Measurements from ENCODE around the gene TOMM20. TPM values are rescaled to one million over a fixed set of nuclear protein-coding genes. Genes with fewer than 3 reads are reported as not detected.

The TOMM20 gene
- total and polyA plus RNA-seq, 5 donors = 66.3 to 110 (median 94.5) TPM

DNA sequence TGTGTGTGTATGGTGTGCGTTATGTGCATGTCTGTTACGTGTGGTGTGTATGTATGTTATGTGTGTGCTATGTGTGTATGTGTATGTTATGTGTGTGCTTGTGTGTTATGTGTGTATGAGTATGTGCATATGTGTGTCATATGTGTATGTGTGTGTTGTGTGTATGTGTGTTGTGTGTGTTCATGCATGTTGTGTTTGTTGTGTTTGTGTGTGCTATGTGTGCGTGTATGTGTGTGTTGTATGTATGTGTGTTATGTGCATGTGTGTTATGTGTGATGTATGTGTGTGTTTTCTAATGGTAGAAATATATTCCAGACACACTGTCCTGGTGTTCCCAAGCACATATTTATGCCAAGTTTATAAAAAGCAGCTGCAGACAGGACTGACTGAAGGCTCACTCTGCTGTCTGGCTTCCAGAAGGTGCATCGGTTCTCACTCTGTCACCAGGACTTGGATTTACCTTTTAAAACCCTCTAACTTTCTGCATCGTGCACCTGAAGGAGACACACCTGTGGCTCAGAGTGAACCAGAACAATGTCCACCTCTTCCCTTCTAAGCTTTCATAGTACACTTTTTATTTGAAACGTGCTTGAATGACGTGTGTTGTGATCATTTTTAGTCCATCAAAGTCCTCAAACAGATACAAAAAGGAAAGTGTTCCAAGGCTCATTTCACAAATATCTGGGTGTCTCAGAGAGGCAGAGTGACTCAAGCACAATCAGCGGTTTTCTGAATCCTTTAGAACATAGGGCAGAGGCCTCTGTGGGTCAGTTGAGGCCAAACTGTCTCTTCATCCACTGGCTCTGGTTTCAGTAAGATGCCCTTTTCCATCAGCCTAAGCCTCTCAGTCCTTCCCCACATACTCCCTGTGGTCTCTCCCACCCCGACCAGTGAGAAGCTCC, 49.9 kb downstream of the TOMM20 start:
- no peaks in the 10 kb centered on the region for H3K27me3 ChIP-seq (ENCODE audit: control insufficient read depth, insufficient read depth)
- ATAC-seq (no peak), DNase-seq (peak in 1 of 3 donors; percentile 46)
- peaks cover 25% of the 10 kb centered on the region for H3K4me1 ChIP-seq (ENCODE audit: control insufficient read depth, insufficient read depth, low read length)
- peak overlapping the region; percentile 58 for H3K27ac ChIP-seq (ENCODE audit: low read length)
- H3K9me3 ChIP-seq (ENCODE audit: control insufficient read depth, low read length) = no peaks in the 10 kb centered on the region
- intact Hi-C loops (cut with DNase I) = loop anchor here (5.0 to 10.0 kb wide), 9 partner anchors 86 to 471 kb away; no protein-coding TSS in a partner anchor
- no peak overlapping the region for H3K4me3 ChIP-seq (ENCODE audit: low read length)
- 52% methylated on average over 9 of the region's 9 CpGs for WGBS

DNA sequence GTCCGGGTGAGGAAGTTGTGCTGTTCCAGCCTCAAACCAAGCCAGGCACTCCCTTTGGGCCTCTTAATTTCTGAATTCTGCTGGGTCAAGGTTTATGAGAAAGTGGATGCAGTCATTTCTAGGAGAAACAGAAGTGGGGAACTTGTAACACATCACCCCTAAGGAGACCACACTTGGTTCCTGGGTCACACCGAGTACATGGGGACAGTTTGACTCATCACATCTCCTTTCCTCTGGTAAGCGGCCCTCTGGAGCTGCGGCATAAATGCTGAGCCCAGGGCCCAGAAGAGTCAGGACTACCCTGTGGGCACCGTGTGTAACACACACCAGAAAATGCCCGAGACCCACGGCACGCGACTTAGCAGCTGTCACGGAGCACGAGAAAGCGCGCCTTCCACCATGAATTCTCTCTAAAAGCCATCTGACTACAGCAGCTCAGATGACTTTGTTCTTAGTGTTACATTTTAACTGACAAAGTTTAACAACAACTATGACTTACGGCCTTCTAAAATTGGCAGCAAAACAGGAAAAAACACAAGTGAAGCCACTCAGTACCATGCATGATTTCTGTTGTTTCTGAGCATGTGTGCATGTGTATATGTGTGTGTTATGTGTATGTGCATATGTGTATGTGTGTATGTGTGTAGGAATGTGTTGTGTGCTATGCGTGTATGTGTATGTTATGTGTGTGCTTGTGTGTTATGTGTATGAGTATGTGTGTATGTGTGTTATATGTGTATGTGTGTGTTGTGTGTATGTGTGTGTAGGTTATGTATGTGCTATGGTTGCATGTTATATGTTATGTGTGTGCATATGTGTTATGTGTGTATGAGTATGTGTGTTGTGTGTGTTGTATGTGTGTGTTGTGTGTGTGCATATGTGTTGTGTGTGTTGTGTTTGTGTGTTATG, 50.8 kb downstream of the TOMM20 start:
- Histone ChIP-seq H3K9me3 (ENCODE audit: control insufficient read depth, low read length) (no peaks in the 10 kb centered on the region), H3K27me3 (ENCODE audit: control insufficient read depth, insufficient read depth) (no peaks in the 10 kb centered on the region), H3K27ac (ENCODE audit: low read length) (peak overlapping the region; percentile 75), H3K4me3 (ENCODE audit: low read length) (no peak overlapping the region), H3K4me1 (ENCODE audit: control insufficient read depth, insufficient read depth, low read length) (peaks cover 31% of the 10 kb centered on the region)
- intact Hi-C loops (cut with DNase I) = loop anchor here (5.0 to 10.0 kb wide), 9 partner anchors 86 to 471 kb away; no protein-coding TSS in a partner anchor
- DNase-seq = peak in 1 of 3 donors; percentile 53
- 84% methylated on average over 15 of the region's 15 CpGs for WGBS
- ATAC-seq = no peak

DNA sequence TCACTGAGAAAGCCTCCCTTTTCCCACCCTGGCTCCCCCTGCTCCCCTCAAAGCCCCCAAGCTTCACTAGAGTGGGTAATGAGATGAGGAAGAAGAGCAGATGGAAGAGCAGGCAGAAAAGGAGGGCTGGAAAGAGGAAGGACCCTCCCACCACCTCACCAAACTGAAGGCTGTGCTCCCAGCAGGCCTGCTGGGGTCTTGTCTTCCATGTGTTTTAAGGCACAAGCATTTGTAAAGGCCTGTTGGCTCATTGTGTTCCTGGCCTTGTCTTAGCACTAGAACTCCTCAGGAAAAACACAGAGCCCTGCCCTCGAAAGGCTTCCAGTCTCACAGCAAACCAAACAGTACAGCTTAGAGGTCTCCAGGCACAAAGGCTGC, 51.5 kb downstream of the TOMM20 start:
- DNase-seq (peak in 1 of 3 donors; percentile 31), ATAC-seq (no peak)
- intact Hi-C loops (cut with DNase I) = loop anchor here (5.0 to 10.0 kb wide), 9 partner anchors 85 to 470 kb away; no protein-coding TSS in a partner anchor
- no peak overlapping the region for H3K4me3 ChIP-seq (ENCODE audit: low read length)
- no peaks in the 10 kb centered on the region for H3K27me3 ChIP-seq (ENCODE audit: control insufficient read depth, insufficient read depth)
- WGBS = 100% methylated on average over 1 of the region's 1 CpG
- peaks cover 31% of the 10 kb centered on the region for H3K4me1 ChIP-seq (ENCODE audit: control insufficient read depth, insufficient read depth, low read length)
- peak overlapping the region; percentile 75 for H3K27ac ChIP-seq (ENCODE audit: low read length)
- H3K9me3 ChIP-seq (ENCODE audit: control insufficient read depth, low read length) = no peaks in the 10 kb centered on the region

- 95% methylated on average over 16 of the region's 16 CpGs for WGBS
- Histone ChIP-seq H3K4me1 (ENCODE audit: control insufficient read depth, insufficient read depth, low read length) (peaks cover 31% of the 10 kb centered on the region), H3K27me3 (ENCODE audit: control insufficient read depth, insufficient read depth) (no peaks in the 10 kb centered on the region), H3K27ac (ENCODE audit: low read length) (peak overlapping the region; percentile 75), H3K4me3 (ENCODE audit: low read length) (no peak overlapping the region), H3K9me3 (ENCODE audit: control insufficient read depth, low read length) (no peaks in the 10 kb centered on the region)
- ATAC-seq (no peak), DNase-seq (peak in 1 of 3 donors; percentile 40)
- intact Hi-C loops (cut with DNase I) = loop anchor here (5.0 to 10.0 kb wide), 9 partner anchors 84 to 469 kb away; no protein-coding TSS in a partner anchor
Observed at GRCh38 chr1:235076504-235077162, 52.0 kb downstream of the TOMM20 start.

GRCh38 chr1:235075777-235076308, 52.8 kb downstream of the TOMM20 start:
- Histone ChIP-seq H3K4me1 (ENCODE audit: control insufficient read depth, insufficient read depth, low read length) (peaks cover 31% of the 10 kb centered on the region), H3K27me3 (ENCODE audit: control insufficient read depth, insufficient read depth) (no peaks in the 10 kb centered on the region), H3K9me3 (ENCODE audit: control insufficient read depth, low read length) (no peaks in the 10 kb centered on the region), H3K27ac (ENCODE audit: low read length) (peak overlapping the region; percentile 100), H3K4me3 (ENCODE audit: low read length) (no peak overlapping the region)
- intact Hi-C loops (cut with DNase I) = loop anchor here (5.0 to 10.0 kb wide), 9 partner anchors 84 to 469 kb away; no protein-coding TSS in a partner anchor
- peak in 1 of 2 donors; percentile 1 for ATAC-seq
- 56% methylated on average over 8 of the region's 8 CpGs for WGBS
- DNase-seq = peak in 1 of 3 donors; percentile 48

DNA sequence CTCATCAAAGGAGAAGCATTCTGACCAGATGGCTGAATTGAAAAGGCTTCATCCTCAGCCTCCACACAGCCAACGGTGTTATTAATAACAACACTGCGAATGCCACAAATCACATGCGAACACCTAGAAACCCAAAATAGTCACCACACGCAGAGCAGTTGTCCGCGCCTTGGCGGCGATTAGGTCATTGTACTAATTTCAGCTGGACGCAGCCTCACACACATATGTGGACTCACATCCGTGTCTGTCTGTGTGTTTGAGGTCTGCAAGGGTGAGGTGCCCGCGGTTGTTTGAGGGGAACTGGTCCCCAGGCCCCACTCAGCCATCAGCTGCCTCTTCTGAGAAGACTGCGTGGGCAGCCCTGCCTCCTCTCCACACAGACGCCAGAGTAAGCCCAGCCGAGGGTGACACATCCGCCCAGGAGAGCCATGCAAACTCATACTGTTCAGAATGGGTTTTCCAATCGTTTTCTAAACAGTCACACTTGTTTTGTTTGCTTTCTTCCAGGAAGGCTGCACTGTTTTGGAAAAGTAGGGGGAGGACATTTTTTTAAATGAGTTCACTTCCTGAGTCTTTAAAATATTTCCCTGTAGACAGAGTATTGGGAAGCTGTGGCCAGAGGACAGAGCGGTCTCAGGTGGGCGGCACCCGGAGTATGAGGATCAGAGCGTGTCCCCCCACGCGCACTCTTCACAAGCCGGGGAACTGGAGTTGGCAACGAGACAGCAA, 53.4 kb downstream of the TOMM20 start:
- ATAC-seq = peak; percentile 77 to 86
- DNase-seq = peak; percentile 79 to 89 (median 89)
- Histone ChIP-seq H3K4me1 (ENCODE audit: control insufficient read depth, insufficient read depth, low read length) (peaks cover 33% of the 10 kb centered on the region), H3K9me3 (ENCODE audit: control insufficient read depth, low read length) (no peaks in the 10 kb centered on the region), H3K4me3 (ENCODE audit: low read length) (no peak overlapping the region), H3K27ac (ENCODE audit: low read length) (peak overlapping the region; percentile 100), H3K27me3 (ENCODE audit: control insufficient read depth, insufficient read depth) (no peaks in the 10 kb centered on the region)
- intact Hi-C loops (cut with DNase I) = loop anchor here (5.0 to 10.0 kb wide), 9 partner anchors 83 to 468 kb away; no protein-coding TSS in a partner anchor
- WGBS = 27% methylated on average over 25 of the region's 25 CpGs

DNA sequence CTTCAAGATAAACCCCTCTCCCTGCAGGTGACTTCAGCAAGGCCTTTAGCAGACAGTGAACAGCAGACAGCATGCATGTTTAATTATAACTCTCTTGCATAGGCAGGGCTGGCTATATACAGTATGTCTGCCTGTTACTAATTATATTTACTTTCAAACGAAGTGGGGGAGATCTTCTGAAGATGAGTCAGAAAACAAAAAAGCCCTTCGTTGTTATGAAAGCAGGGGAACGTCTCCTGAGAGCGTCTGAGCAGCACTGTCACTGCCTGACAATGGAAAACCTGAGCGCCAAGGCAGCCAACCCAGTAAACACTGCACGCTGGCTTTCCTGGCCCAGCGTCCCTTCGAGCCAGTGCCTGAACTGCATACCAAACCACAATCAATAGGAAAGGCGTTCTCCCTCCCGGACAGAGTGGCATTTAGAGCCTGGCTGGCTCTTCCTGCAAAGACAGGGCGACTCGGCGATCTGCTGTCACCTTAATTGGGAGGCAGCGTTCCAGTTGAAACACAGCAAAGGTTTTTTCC, 54.1 kb downstream of the TOMM20 start:
- DNase-seq (peak; percentile 43 to 74 (median 70)), ATAC-seq (peak; percentile 37 to 50)
- Histone ChIP-seq H3K27me3 (ENCODE audit: control insufficient read depth, insufficient read depth) (no peaks in the 10 kb centered on the region), H3K4me3 (ENCODE audit: low read length) (no peak overlapping the region), H3K4me1 (ENCODE audit: control insufficient read depth, insufficient read depth, low read length) (peaks cover 34% of the 10 kb centered on the region), H3K9me3 (ENCODE audit: control insufficient read depth, low read length) (no peaks in the 10 kb centered on the region), H3K27ac (ENCODE audit: low read length) (peak overlapping the region; percentile 100)
- intact Hi-C loops (cut with DNase I) = loop anchor here (5.0 to 10.0 kb wide), 10 partner anchors 82 to 467 kb away; no protein-coding TSS in a partner anchor
- 21% methylated on average over 14 of the region's 14 CpGs for WGBS

DNA sequence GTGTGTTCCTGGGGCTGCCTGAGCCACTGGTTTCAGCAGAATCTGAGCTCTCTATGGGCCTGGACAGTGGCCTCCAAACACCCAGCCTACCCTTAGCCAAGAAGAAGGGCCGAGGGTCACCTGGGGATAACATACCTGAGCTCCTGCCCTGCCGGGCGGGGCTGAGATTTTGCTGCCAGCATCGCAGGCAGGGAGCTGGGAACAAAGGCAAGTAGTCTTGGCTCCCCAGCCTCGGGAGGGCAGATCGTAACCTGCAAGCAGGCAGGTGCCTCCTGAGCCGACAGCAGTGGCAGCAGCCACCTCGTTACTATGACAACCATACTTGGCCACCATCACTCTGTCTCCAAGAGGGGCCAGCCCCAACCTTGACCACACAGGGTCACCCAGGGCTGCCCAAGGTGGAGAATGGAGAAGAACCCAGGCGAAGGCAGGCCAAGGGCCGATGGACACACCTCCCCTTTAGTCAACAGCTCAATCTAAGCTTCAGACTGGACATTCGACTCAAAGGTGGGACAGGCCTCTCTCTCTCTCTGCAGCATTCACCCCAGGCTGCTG, 54.6 kb downstream of the TOMM20 start:
- Histone ChIP-seq H3K27me3 (ENCODE audit: control insufficient read depth, insufficient read depth) (no peaks in the 10 kb centered on the region), H3K9me3 (ENCODE audit: control insufficient read depth, low read length) (no peaks in the 10 kb centered on the region), H3K4me3 (ENCODE audit: low read length) (no peak overlapping the region), H3K27ac (ENCODE audit: low read length) (peak overlapping the region; percentile 100), H3K4me1 (ENCODE audit: control insufficient read depth, insufficient read depth, low read length) (peaks cover 29% of the 10 kb centered on the region)
- ATAC-seq = no peak
- DNase-seq = peak in 1 of 3 donors; percentile 31
- intact Hi-C loops (cut with DNase I) = loop anchor here in 3 of 4 donors (5.0 to 10.0 kb wide), 5 partner anchors 89 to 209 kb away; no protein-coding TSS in a partner anchor
- 73% methylated on average over 11 of the region's 11 CpGs for WGBS

DNA sequence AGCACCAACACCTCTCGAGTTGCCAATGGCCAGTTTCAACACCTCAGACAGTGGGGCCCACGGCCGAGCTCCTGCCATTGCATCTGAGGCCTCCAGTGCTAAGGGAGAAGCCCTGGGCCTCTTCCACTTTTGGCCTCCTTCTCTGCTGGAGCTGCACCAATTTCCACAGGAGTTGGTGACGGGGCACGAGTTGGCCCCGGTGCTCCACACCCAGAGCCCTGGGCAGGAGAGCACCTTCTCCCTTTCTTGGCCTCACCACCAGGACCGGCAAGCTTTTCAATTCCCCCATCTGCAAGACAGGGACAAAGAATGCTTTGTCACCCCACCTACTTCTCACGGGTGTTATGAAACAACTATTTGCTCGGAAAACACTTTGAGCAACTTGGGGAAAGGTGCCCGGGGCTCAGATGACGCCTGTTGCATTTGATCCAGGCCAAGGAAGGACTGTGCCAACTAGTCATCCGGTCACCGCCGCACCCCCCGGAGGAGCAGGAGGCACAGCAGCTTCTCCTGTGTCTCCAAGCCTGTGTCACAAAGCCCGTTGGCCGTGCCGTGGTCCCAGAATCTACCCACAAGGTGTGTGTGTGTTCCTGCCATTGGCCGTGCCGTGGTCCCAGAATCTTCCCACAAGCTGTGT, 55.2 kb downstream of the TOMM20 start:
- peak overlapping the region; percentile 100 for H3K27ac ChIP-seq (ENCODE audit: low read length)
- no peaks in the 10 kb centered on the region for H3K9me3 ChIP-seq (ENCODE audit: control insufficient read depth, low read length)
- no peaks in the 10 kb centered on the region for H3K27me3 ChIP-seq (ENCODE audit: control insufficient read depth, insufficient read depth)
- no peak overlapping the region for H3K4me3 ChIP-seq (ENCODE audit: low read length)
- WGBS = 57% methylated on average over 20 of the region's 20 CpGs
- peaks cover 27% of the 10 kb centered on the region for H3K4me1 ChIP-seq (ENCODE audit: control insufficient read depth, insufficient read depth, low read length)
- intact Hi-C loops (cut with DNase I) = loop anchor here in 3 of 4 donors (5.0 to 10.0 kb wide), 5 partner anchors 89 to 209 kb away; no protein-coding TSS in a partner anchor
- ATAC-seq = peak in 1 of 2 donors; percentile 30
- peak; percentile 65 to 77 (median 66) for DNase-seq
